Keratinocyte (primary cell): ENCODE results near the gene ATE1. TPM values are rescaled to one million over a fixed set of nuclear protein-coding genes. Genes with fewer than 3 reads are reported as not detected.

Experiments
- DNase-seq: peaks from one replicate; pipeline ENCODE4 v3.0.0-alpha.2; 2011; ENCODE audit warnings: low read depth, missing footprints, low spot score
- FAIRE-seq: peaks from 2 replicates; lab custom pipeline; 2011; peaks lifted over from hg19 to GRCh38; lab: Jason Lieb, UNC
- H2AFZ ChIP-seq: 2 replicates; pipeline ENCODE4 v1.6.0; 2012; ENCODE audit warnings: low read length, control low read depth, inconsistent platforms; ENCODE audit not compliant: control insufficient read depth
- H3K27ac ChIP-seq: 2 replicates; pipeline ENCODE4 v1.5.1; 2011; ENCODE audit warnings: low read length; ENCODE audit not compliant: control insufficient read depth, insufficient read depth
- H3K27me3 ChIP-seq: 3 replicates; pipeline ENCODE4 v1.6.0; 2011; ENCODE audit warnings: low read length; ENCODE audit not compliant: control insufficient read depth, insufficient read depth; ENCODE audit errors: extremely low read depth
- H3K36me3 ChIP-seq, 2 experiments: 2 replicates in 1 of 2; 3 replicates in 1 of 2; pipeline ENCODE4 v1.5.1; 2011; ENCODE audit warnings: low read length in 2 of 2, mild to moderate bottlenecking in 1 of 2; ENCODE audit not compliant: control insufficient read depth in 2 of 2, insufficient read depth in 2 of 2; ENCODE audit errors: extremely low read depth in 1 of 2
- H3K4me1 ChIP-seq: 3 replicates; pipeline ENCODE4 v1.5.1; 2011; ENCODE audit warnings: low read length; ENCODE audit not compliant: control insufficient read depth, insufficient read depth; ENCODE audit errors: extremely low read depth
- H3K4me2 ChIP-seq: 3 replicates; pipeline ENCODE4 v1.6.0; 2011; ENCODE audit warnings: low read depth, low read length; ENCODE audit not compliant: control insufficient read depth, insufficient read depth; ENCODE audit errors: extremely low read depth
- H3K4me3 ChIP-seq, 3 experiments: fragments of 200-600 bp in 1 of 3; sonication (generic) in 1 of 3; 2 replicates in 2 of 3; 3 replicates in 1 of 3; pipeline ENCODE4 v1.5.1; 2011 to 2016; ENCODE audit warnings: low read length in 3 of 3, mild to moderate bottlenecking in 3 of 3, control low read depth in 2 of 3, inconsistent platforms in 1 of 3, low read depth in 1 of 3, mixed read lengths in 1 of 3, mixed run types in 1 of 3, moderate library complexity in 1 of 3; ENCODE audit not compliant: control insufficient read depth in 2 of 3, insufficient read depth in 2 of 3; ENCODE audit errors: extremely low read depth in 1 of 3
- H3K79me2 ChIP-seq: 2 replicates; pipeline ENCODE4 v1.6.0; 2012; ENCODE audit warnings: low read length; ENCODE audit not compliant: control insufficient read depth, insufficient read depth
- H3K9ac ChIP-seq: 3 replicates; pipeline ENCODE4 v1.6.0; 2011; ENCODE audit warnings: low read length; ENCODE audit not compliant: control insufficient read depth, insufficient read depth; ENCODE audit errors: extremely low read depth
- H3K9me1 ChIP-seq: 3 replicates; pipeline ENCODE4 v1.6.0; 2011; ENCODE audit warnings: low read length; ENCODE audit not compliant: control insufficient read depth, insufficient read depth; ENCODE audit errors: extremely low read depth
- H3K9me3 ChIP-seq: 2 replicates; pipeline ENCODE4 v1.5.1; 2012; ENCODE audit warnings: low read depth, low read length; ENCODE audit not compliant: control insufficient read depth
- H4K20me1 ChIP-seq: 3 replicates; pipeline ENCODE4 v1.6.0; 2011; ENCODE audit warnings: low read length; ENCODE audit not compliant: control insufficient read depth, insufficient read depth; ENCODE audit errors: extremely low read depth
- CTCF ChIP-seq, 3 experiments: IDR thresholded peaks in 1 of 3; conservative IDR thresholded peaks in 1 of 3; optimal IDR thresholded peaks in 1 of 3; 2 replicates in 2 of 3; 3 replicates in 1 of 3; pipeline versions ENCODE3 to v1.5.1; 2011; ENCODE audit warnings: low read length in 3 of 3, mild to moderate bottlenecking in 3 of 3, moderate library complexity in 2 of 3, control low read depth in 1 of 3, inconsistent platforms in 1 of 3; ENCODE audit not compliant: insufficient read depth in 2 of 3; ENCODE audit errors: extremely low read depth in 1 of 3
- EZH2 ChIP-seq: IDR thresholded peaks from one replicate; pipeline ENCODE4 v1.6.1; 2012; ENCODE audit warnings: inconsistent platforms, mild to moderate bottlenecking, low read length, moderate library complexity
- dilution Hi-C: fragments of 300-500 bp; cut with MboI; formaldehyde crosslinking; loops from one replicate; pipeline ENCODE4 v1.7.0; 2020; ENCODE audit warnings: low sequenced_read_pairs; ENCODE audit not compliant: extremely low pct_ligation_motif_present
- polyA plus RNA-seq, 5 experiments: library from polyadenylated mRNA; depleted of rRNA in 3 of 5; stranded (reverse) in 3 of 5; stranded (forward) in 1 of 5; unstranded in 1 of 5; fragments of >200 nt; gene quantifications; 1 replicate in 1 of 5; 2 replicates in 3 of 5; 3 replicates in 1 of 5; pipeline versions ENCODE4 v1.2.1 to v1.2.3, GENCODE V29; 2011 to 2012; ENCODE audit warnings: missing spikeins in 2 of 5, low read depth in 1 of 5, low replicate concordance in 1 of 5

Gene ATE1
- polyA plus RNA-seq, 1 donor (not counting 4 experiments of a cell fraction or from before 2014, with no cell fraction given), result 14.9 TPM

DNA sequence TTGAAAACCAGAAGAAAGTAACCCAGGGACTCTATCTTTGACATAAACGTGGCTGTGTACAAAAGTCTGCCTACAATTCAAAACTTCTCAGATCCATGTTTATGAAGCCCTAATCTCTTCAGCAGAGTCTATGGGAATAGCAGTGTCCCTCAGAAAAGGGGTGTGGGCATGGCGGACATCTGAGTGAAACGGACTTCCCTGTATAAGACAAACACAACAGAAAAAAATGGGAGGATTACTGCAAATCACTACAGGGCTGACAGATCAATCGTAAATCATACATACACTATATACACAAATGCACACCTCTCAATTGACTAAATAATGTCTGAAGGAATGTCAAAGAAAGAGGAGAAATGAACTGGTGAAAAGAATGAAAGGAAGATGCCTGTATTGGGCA lies 114.0 kb downstream of the ATE1 start:
- Histone ChIP-seq H3K9me1 (no peaks in the 10 kb centered on the region), H3K4me2 (no peak overlapping the region), H3K9me3 (no peaks in the 10 kb centered on the region), H3K9ac (no peak overlapping the region), H3K4me1 (no peaks in the 10 kb centered on the region), H3K4me3 (no peak overlapping the region), H3K27ac (no peak overlapping the region), H4K20me1 (no peaks in the 10 kb centered on the region), H3K36me3 (peaks cover 0 to 2% of the 10 kb centered on the region in 2 experiments), H2AFZ (no peak overlapping the region), H3K79me2 (no peaks in the 10 kb centered on the region), H3K27me3 (no peaks in the 10 kb centered on the region)
- TF ChIP-seq CTCF (optimal IDR thresholded peaks at IDR 0.05 in 1 of 3, IDR thresholded peaks at IDR 0.05 in 1 of 3, conservative IDR thresholded peaks at IDR 0.05 in 1 of 3; ENCODE audit: extremely low read depth in 1 of 3, insufficient read depth in 2 of 3, low read length in 3 of 3), result no peak
- TF ChIP-seq EZH2, result no peak
- DNase-seq, result no peak
- no peak for FAIRE-seq
- dilution Hi-C loops, result no loop called here

DNA sequence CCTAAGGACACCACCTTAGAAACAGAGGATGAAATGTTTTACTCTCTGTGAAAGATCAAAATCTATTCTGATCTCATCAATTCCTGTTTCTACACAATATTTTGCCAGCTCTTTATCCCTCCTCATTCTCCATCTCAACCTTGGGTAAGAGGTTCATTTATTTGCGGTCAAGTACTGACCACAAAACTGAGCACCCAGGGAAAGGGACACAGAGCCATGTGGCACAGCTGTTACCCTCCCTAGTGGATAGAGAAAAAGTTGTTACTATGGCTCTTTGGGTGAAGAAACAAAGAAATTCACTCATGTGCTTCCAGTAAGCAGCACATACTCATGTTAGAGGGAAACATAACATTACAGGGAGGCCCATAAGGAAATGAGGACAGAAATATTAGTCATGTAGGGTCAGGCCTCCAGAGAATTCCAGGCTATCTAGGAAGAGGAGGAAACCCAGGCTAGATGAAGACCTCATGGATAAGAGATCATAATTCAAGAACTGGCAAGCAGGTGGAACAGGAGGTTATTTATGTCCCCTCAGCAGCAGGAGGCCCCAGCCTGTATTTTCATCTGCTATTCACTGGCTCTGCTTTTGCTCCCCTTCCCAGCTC lies 114.5 kb downstream of the ATE1 start:
- peaks cover 0 to 2% of the 10 kb centered on the region in 2 experiments for H3K36me3 ChIP-seq
- no peaks in the 10 kb centered on the region for H3K9me3 ChIP-seq
- H3K4me1 ChIP-seq, result no peaks in the 10 kb centered on the region
- no peaks in the 10 kb centered on the region for H3K27me3 ChIP-seq
- no peak overlapping the region for H3K4me3 ChIP-seq
- no peaks in the 10 kb centered on the region for H4K20me1 ChIP-seq
- no peaks in the 10 kb centered on the region for H3K79me2 ChIP-seq
- DNase-seq, result no peak
- no peak for FAIRE-seq
- no peaks in the 10 kb centered on the region for H3K9me1 ChIP-seq
- no peak overlapping the region for H3K9ac ChIP-seq
- H3K4me2 ChIP-seq, result no peak overlapping the region
- no peak overlapping the region for H2AFZ ChIP-seq
- dilution Hi-C loops, result no loop called here
- TF ChIP-seq EZH2 (no peak), CTCF (optimal IDR thresholded peaks at IDR 0.05 in 1 of 3, IDR thresholded peaks at IDR 0.05 in 1 of 3, conservative IDR thresholded peaks at IDR 0.05 in 1 of 3; ENCODE audit: extremely low read depth in 1 of 3, insufficient read depth in 2 of 3, low read length in 3 of 3) (no peak)
- H3K27ac ChIP-seq, result no peak overlapping the region
